ENCODE results near the gene UBE2O. TPM values are rescaled to one million over a fixed set of nuclear protein-coding genes. Genes with fewer than 3 reads are reported as not detected.

The UBE2O gene
- total RNA-seq, 1 experiment from 2014 or later, result 64.7 TPM

- Histone ChIP-seq H3K27me3 (ENCODE audit: low read length) (no peaks in the 10 kb centered on the region), H3K27ac (ENCODE audit: low read length) (peak within 1 kb of the TSS; percentile 49), H3K36me3 (ENCODE audit: low read depth, low read length) (no peaks in the 10 kb centered on the region), H3K79me2 (ENCODE audit: low read length) (peaks cover 46% of the 10 kb centered on the region), H3K9ac (ENCODE audit: low read length) (peak within 1 kb of the TSS; percentile 96), H3K9me3 (ENCODE audit: low read length) (no peaks in the 10 kb centered on the region), H3K9me2 (replicated peaks; ENCODE audit: low read length) (no peaks in the 10 kb centered on the region), H4K20me1 (ENCODE audit: low read length) (peaks cover 7% of the 10 kb centered on the region; the same call in 1 of the 2 replicates), H2AFZ (ENCODE audit: low read length) (peak within 1 kb of the TSS; percentile 83), H3F3A (ENCODE audit: low read length, unreplicated experiment) (no peaks in the 10 kb centered on the region), H3K4me1 (ENCODE audit: insufficient read depth, low read length) (peaks cover 33% of the 10 kb centered on the region), H3K4me2 (ENCODE audit: low read length) (peak within 1 kb of the TSS; percentile 83), H3K4me3 (ENCODE audit: low read length) (peak within 1 kb of the TSS; percentile 98)
- BruUV-seq (replicated peaks), result no TSS peak
- ATAC-seq, result peak; percentile 69
- DNase-seq, result peak; percentile 91
- intact Hi-C loops (cut with micrococcal nuclease), result loop anchor here (1.0 kb wide), 1 partner anchor 35 kb away; no protein-coding TSS in a partner anchor
- ChIA-PET POLR2A (ENCODE audit: unreplicated experiment) (interaction anchor here (0.5 kb wide), 1 partner anchor 296 kb away, joined by 4 read pairs; no protein-coding TSS in a partner anchor), CTCF (interaction anchor here (1.0 kb wide), 1 partner anchor 43 kb away, joined by 5 read pairs; no protein-coding TSS in a partner anchor)
- TF ChIP-seq EZH2phosphoT487 (IDR thresholded peaks at IDR 0.05; ENCODE audit: borderline replicate concordance, low read length) (no peak), CTCF (conservative IDR thresholded peaks at IDR 0.05; ENCODE audit: low read depth, low read length) (no peak), EZH2 (IDR thresholded peaks at IDR 0.05; ENCODE audit: low read length, unreplicated experiment) (no peak)
Observed at GRCh38 chr17:76501018-76501826, 48.3 kb upstream of the UBE2O start, which contains the start of gene RHBDF2. Gene RHBDF2, minus strand, starts transcription at chr17:76501423. Its CDS starts 19,899 bp downstream, at chr17:76481524.

GRCh38 chr17:76500747-76501017 lies 47.7 kb upstream of the UBE2O start:
- H3K9me2 ChIP-seq (replicated peaks; ENCODE audit: low read length), result no peaks in the 10 kb centered on the region
- TF ChIP-seq CTCF (conservative IDR thresholded peaks at IDR 0.05; ENCODE audit: low read depth, low read length), result no peak
- no peak for TF ChIP-seq EZH2 (IDR thresholded peaks at IDR 0.05; ENCODE audit: low read length, unreplicated experiment)
- TF ChIP-seq EZH2phosphoT487 (IDR thresholded peaks at IDR 0.05; ENCODE audit: borderline replicate concordance, low read length), result no peak
- H3K79me2 ChIP-seq (ENCODE audit: low read length), result peaks cover 51% of the 10 kb centered on the region
- DNase-seq (no peak), ATAC-seq (peak; percentile 16)
- H2AFZ ChIP-seq (ENCODE audit: low read length), result peak overlapping the region; percentile 83
- H3K4me3 ChIP-seq (ENCODE audit: low read length), result peak overlapping the region; percentile 98
- H3K4me2 ChIP-seq (ENCODE audit: low read length), result peak overlapping the region; percentile 83
- H3K27ac ChIP-seq (ENCODE audit: low read length), result peak overlapping the region; percentile 49
- peaks cover 7% of the 10 kb centered on the region; the same call in 1 of the 2 replicates for H4K20me1 ChIP-seq (ENCODE audit: low read length)
- no peaks in the 10 kb centered on the region for H3K9me3 ChIP-seq (ENCODE audit: low read length)
- H3K27me3 ChIP-seq (ENCODE audit: low read length), result no peaks in the 10 kb centered on the region
- H3F3A ChIP-seq (ENCODE audit: low read length, unreplicated experiment), result no peaks in the 10 kb centered on the region
- POLR2A ChIA-PET (ENCODE audit: unreplicated experiment), result interaction anchor here (0.5 kb wide), 1 partner anchor 295 kb away, joined by 4 read pairs; no protein-coding TSS in a partner anchor
- CTCF ChIA-PET, result no interaction called here
- peak overlapping the region; percentile 96 for H3K9ac ChIP-seq (ENCODE audit: low read length)
- peaks cover 33% of the 10 kb centered on the region for H3K4me1 ChIP-seq (ENCODE audit: insufficient read depth, low read length)
- BruUV-seq (replicated peaks), result no TSS peak
- H3K36me3 ChIP-seq (ENCODE audit: low read depth, low read length), result no peaks in the 10 kb centered on the region
- intact Hi-C loops (cut with micrococcal nuclease), result loop anchor here (1.0 kb wide), 1 partner anchor 34 kb away; no protein-coding TSS in a partner anchor

Measured in PC-3 (cell line).